Hepatocyte (in vitro differentiated cells): Measurements from ENCODE around the gene CCNI2.

Experiments used
- EZH2 ChIP-seq: fragments of 200-600 bp; sonication (generic); IDR thresholded peaks from 2 replicates; pipeline ENCODE4 v1.6.1; 2016; ENCODE audit warnings: antibody characterized with exemption, mild to moderate bottlenecking, borderline replicate concordance
- EZH2phosphoT487 ChIP-seq: fragments of 200-600 bp; sonication (generic); IDR thresholded peaks from one replicate; pipeline ENCODE4 v1.6.1; 2018; ENCODE audit warnings: antibody characterized with exemption, mild to moderate bottlenecking, low read depth, moderate library complexity; ENCODE audit not compliant: unreplicated experiment, severe bottlenecking
- TF ChIP-seq, protein P1 (sequence below): fragments of 200-600 bp; sonication (generic); IDR thresholded peaks from 2 replicates; pipeline ENCODE4 v1.5.1; 2016; ENCODE audit warnings: antibody characterized with exemption, mild to moderate bottlenecking; ENCODE audit not compliant: poor library complexity

DNA sequence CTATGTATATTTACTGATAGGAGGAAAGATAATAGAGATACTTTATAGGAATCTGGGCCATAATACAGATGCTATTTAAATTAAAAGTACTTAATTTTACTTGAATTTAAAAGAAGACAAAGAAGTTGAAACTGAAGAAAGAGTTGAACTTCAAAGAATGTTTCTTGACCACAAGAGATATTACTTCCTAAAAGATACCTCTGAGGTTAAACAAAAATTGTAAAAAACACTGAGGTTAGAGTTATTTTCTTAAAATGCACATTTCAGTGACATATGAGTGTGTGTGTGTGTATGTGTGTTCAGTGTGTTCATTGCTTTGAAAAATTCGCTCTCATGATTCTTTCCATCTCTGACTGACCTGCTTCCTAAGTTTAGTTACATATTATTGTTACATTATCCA lies 33.4 kb downstream of the CCNI2 start:
- TF ChIP-seq, protein P1, sequence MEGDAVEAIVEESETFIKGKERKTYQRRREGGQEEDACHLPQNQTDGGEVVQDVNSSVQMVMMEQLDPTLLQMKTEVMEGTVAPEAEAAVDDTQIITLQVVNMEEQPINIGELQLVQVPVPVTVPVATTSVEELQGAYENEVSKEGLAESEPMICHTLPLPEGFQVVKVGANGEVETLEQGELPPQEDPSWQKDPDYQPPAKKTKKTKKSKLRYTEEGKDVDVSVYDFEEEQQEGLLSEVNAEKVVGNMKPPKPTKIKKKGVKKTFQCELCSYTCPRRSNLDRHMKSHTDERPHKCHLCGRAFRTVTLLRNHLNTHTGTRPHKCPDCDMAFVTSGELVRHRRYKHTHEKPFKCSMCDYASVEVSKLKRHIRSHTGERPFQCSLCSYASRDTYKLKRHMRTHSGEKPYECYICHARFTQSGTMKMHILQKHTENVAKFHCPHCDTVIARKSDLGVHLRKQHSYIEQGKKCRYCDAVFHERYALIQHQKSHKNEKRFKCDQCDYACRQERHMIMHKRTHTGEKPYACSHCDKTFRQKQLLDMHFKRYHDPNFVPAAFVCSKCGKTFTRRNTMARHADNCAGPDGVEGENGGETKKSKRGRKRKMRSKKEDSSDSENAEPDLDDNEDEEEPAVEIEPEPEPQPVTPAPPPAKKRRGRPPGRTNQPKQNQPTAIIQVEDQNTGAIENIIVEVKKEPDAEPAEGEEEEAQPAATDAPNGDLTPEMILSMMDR = no peak
- TF ChIP-seq EZH2 (no peak), EZH2phosphoT487 (no peak)
